ENCODE measurements around the gene FAM120B. TPM values are rescaled to one million over a fixed set of nuclear protein-coding genes. Genes with fewer than 3 reads are reported as not detected.

Gene FAM120B
- total RNA-seq, 2 donors from 2014 or later = 14.7 to 18.6 TPM

GRCh38 chr6:170423030-170423429, 116.5 kb downstream of the FAM120B start:
- H3K4me3 ChIP-seq = no peak overlapping the region
- H3K9me3 ChIP-seq = no peaks in the 10 kb centered on the region
- H3K4me1 ChIP-seq = no peaks in the 10 kb centered on the region
- TF ChIP-seq CTCF (IDR thresholded peaks at IDR 0.05) = no peak
- H3K27ac ChIP-seq = no peak overlapping the region
- no peaks in the 10 kb centered on the region for H3K36me3 ChIP-seq
- H3K27me3 ChIP-seq = no peaks in the 10 kb centered on the region
- no peak for DNase-seq (ENCODE audit: low spot score)

GRCh38 chr6:170423814-170424603, 117.5 kb downstream of the FAM120B start:
- Histone ChIP-seq H3K4me1 (no peaks in the 10 kb centered on the region), H3K27me3 (no peaks in the 10 kb centered on the region), H3K36me3 (no peaks in the 10 kb centered on the region), H3K9me3 (no peaks in the 10 kb centered on the region), H3K27ac (no peak overlapping the region), H3K4me3 (no peak overlapping the region)
- no peak for TF ChIP-seq CTCF (IDR thresholded peaks at IDR 0.05)
- DNase-seq (ENCODE audit: low spot score) = peak; percentile 40

GRCh38 chr6:170424604-170425126, 118.1 kb downstream of the FAM120B start:
- Histone ChIP-seq H3K27me3 (no peaks in the 10 kb centered on the region), H3K36me3 (no peaks in the 10 kb centered on the region), H3K27ac (no peak overlapping the region), H3K9me3 (no peaks in the 10 kb centered on the region), H3K4me3 (no peak overlapping the region), H3K4me1 (no peaks in the 10 kb centered on the region)
- no peak for TF ChIP-seq CTCF (IDR thresholded peaks at IDR 0.05)
- peak; percentile 48 for DNase-seq (ENCODE audit: low spot score)

- Histone ChIP-seq H3K36me3 (no peaks in the 10 kb centered on the region), H3K4me3 (no peak overlapping the region), H3K27ac (no peak overlapping the region), H3K4me1 (no peaks in the 10 kb centered on the region), H3K9me3 (no peaks in the 10 kb centered on the region), H3K27me3 (no peaks in the 10 kb centered on the region)
- DNase-seq (ENCODE audit: low spot score) = peak; percentile 51
- no peak for TF ChIP-seq CTCF (IDR thresholded peaks at IDR 0.05)
Measured at GRCh38 chr6:170429450-170429849, 122.9 kb downstream of the FAM120B start.

GRCh38 chr6:170433163-170434116, 126.9 kb downstream of the FAM120B start:
- DNase-seq (ENCODE audit: low spot score) = peak; percentile 40
- no peak for TF ChIP-seq CTCF (IDR thresholded peaks at IDR 0.05)
- no peak overlapping the region for H3K4me3 ChIP-seq

More at GRCh38 chr6:170433163-170434116, 126.9 kb downstream of the FAM120B start:
- H3K9me3 ChIP-seq = peaks cover 0 to 12% of the 10 kb centered on the region in 2 donors
- H3K27ac ChIP-seq = no peak overlapping the region
- H3K4me1 ChIP-seq = peaks cover 0 to 9% of the 10 kb centered on the region in 2 donors
- H3K36me3 ChIP-seq = no peaks in the 10 kb centered on the region
- H3K27me3 ChIP-seq = no peaks in the 10 kb centered on the region

Measured in right atrium auricular region (tissue), 2 donors.